K562 (cell line): ENCODE results near the gene PRSS57. TPM values are rescaled to one million over a fixed set of nuclear protein-coding genes. Genes with fewer than 3 reads are reported as not detected.

Experiments used
- CC2D1A ChIP-seq: fragments of 450-650 bp; IDR thresholded peaks from 2 replicates; pipeline ENCODE4 v1.6.1; 2017; ENCODE audit warnings: mild to moderate bottlenecking
- CHD2 ChIP-seq: IDR thresholded peaks from 2 replicates; pipeline ENCODE4 v1.6.1; 2011; ENCODE audit warnings: low read depth, low read length
- EP300 ChIP-seq: IDR thresholded peaks from 2 replicates; pipeline ENCODE4 v1.6.1; 2012; ENCODE audit warnings: low read length, improper control_type of control experiment
- ZNF197 ChIP-seq: fragments of 200-800 bp; sonication (Bioruptor generic); IDR thresholded peaks from 2 replicates; pipeline ENCODE4 v1.6.1; 2016; ENCODE audit warnings: low read depth, missing genetic modification characterization, missing compliant biosample characterization
- polyA plus RNA-seq, 8 experiments: library from polyadenylated mRNA; depleted of rRNA in 4 of 8; stranded (reverse) in 5 of 8; unstranded in 3 of 8; fragments of >200 nt; fragmentation: Nextera tagmentation in 2 of 8; fragmentation: Illumina TruSeq in 1 of 8; extraction: Ambion mirVana in 2 of 8; extraction: Trizol in 1 of 8; gene quantifications; 2 replicates each; pipeline versions ENCODE4 v1.2.1 to v1.2.3, GENCODE V29; 2011 to 2014; ENCODE audit warnings: inconsistent platforms in 1 of 8, missing spikeins in 1 of 8
- total RNA-seq, 7 experiments: library from RNA; depleted of rRNA in 6 of 7; stranded (reverse); fragments of >200 nt in 6 of 7; fragmentation: Illumina TruSeq in 2 of 7; extraction: Trizol in 2 of 7; gene quantifications; 2 replicates each; pipeline versions ENCODE4 v1.2.1 to v1.2.3, GENCODE V29; 2011 to 2021; ENCODE audit warnings: low replicate concordance in 1 of 7
- TF ChIP-seq, protein P1 (sequence below), 2 experiments: IDR thresholded peaks; 2 replicates each; pipeline ENCODE4 v1.6.1; 2011; ENCODE audit warnings: borderline replicate concordance in 1 of 2, control low read depth in 1 of 2, low read depth in 1 of 2, low read length in 1 of 2, mild to moderate bottlenecking in 1 of 2, mixed read lengths in 1 of 2, moderate library complexity in 1 of 2; ENCODE audit not compliant: insufficient read depth in 1 of 2, insufficient read length in 1 of 2, poor library complexity in 1 of 2, severe bottlenecking in 1 of 2; ENCODE audit errors: extremely low read depth in 1 of 2
- TF ChIP-seq, protein P2 (sequence below), 2 experiments: fragments of 450-650 bp in 1 of 2; IDR thresholded peaks; 2 replicates each; pipeline ENCODE4 v1.6.1; 2011 to 2017; ENCODE audit warnings: low read depth in 2 of 2, antibody characterized with exemption in 1 of 2, borderline replicate concordance in 1 of 2, low read length in 1 of 2, mild to moderate bottlenecking in 1 of 2, mixed read lengths in 1 of 2; ENCODE audit not compliant: control insufficient read depth in 1 of 2
- TF ChIP-seq, protein P3 (sequence below): sonication (generic); formaldehyde crosslinking; IDR thresholded peaks from 2 replicates; pipeline ENCODE4 v1.5.0; 2020; ENCODE audit warnings: missing genetic modification reagents
- TF ChIP-seq, protein P4 (sequence below): fragments of 450-650 bp; conservative IDR thresholded peaks from 2 replicates; pipeline ENCODE4 v1.6.1; 2016; ENCODE audit warnings: missing genetic modification characterization, low read depth, mild to moderate bottlenecking, missing compliant biosample characterization, moderate library complexity
- TF ChIP-seq, protein P5 (sequence below): fragments of 250-450 bp; sonication (Bioruptor Pico); IDR thresholded peaks from 2 replicates; pipeline ENCODE4 v1.4.0; 2020; ENCODE audit warnings: mild to moderate bottlenecking
- TF ChIP-seq, protein P6 (sequence below): fragments of 450-650 bp; IDR thresholded peaks from 2 replicates; pipeline ENCODE4 v1.6.1; 2016; ENCODE audit warnings: missing biosample characterization, missing genetic modification characterization

PRSS57 gene
- total and polyA plus RNA-seq, 9 of the 15 experiments (the other 6 are each of a cell fraction or from before 2014, with no cell fraction given), result 0.06 to 2.5 (median 1.3) TPM; not detected in 3

DNA sequence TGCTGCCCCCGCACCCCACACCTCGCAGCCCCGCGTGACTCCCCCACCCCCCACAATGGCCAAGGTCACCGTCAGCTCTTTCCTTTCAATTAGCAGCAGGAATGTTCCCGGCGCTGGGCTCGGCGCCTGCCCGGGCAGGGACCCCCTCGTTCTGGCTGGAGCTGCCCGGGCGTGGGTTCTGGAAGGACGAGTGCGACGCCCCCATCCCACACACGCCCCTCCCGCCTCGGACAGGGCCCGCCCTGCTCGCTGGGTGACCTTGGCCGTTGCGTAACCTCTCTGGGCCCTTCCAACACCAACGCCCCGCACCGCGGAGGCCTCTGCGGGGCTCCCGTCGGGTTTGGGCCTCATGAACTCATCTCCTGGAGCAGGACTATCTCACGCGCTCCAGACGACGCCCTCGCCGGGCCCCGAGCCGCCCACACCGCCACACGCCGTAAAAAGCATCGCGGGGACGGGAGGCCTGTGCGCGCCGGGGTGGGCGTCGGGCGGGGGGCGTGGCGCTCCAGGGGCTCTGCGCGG, 23.8 kb upstream of the PRSS57 start (continued):
- TF ChIP-seq, protein P1, sequence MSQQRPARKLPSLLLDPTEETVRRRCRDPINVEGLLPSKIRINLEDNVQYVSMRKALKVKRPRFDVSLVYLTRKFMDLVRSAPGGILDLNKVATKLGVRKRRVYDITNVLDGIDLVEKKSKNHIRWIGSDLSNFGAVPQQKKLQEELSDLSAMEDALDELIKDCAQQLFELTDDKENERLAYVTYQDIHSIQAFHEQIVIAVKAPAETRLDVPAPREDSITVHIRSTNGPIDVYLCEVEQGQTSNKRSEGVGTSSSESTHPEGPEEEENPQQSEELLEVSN (IDR thresholded peaks at IDR 0.05; ENCODE audit: borderline replicate concordance in 1 of 2, extremely low read depth in 1 of 2, insufficient read depth in 1 of 2, insufficient read length in 1 of 2, low read depth in 1 of 2, low read length in 1 of 2, poor library complexity in 1 of 2, severe bottlenecking in 1 of 2), result peak in 1 of 2 experiments; percentile 69
- TF ChIP-seq EP300 (no peak), ZNF197 (CRISPR knock-in tag) (no peak), CHD2 (no peak), CC2D1A (no peak)
- TF ChIP-seq, protein P2, sequence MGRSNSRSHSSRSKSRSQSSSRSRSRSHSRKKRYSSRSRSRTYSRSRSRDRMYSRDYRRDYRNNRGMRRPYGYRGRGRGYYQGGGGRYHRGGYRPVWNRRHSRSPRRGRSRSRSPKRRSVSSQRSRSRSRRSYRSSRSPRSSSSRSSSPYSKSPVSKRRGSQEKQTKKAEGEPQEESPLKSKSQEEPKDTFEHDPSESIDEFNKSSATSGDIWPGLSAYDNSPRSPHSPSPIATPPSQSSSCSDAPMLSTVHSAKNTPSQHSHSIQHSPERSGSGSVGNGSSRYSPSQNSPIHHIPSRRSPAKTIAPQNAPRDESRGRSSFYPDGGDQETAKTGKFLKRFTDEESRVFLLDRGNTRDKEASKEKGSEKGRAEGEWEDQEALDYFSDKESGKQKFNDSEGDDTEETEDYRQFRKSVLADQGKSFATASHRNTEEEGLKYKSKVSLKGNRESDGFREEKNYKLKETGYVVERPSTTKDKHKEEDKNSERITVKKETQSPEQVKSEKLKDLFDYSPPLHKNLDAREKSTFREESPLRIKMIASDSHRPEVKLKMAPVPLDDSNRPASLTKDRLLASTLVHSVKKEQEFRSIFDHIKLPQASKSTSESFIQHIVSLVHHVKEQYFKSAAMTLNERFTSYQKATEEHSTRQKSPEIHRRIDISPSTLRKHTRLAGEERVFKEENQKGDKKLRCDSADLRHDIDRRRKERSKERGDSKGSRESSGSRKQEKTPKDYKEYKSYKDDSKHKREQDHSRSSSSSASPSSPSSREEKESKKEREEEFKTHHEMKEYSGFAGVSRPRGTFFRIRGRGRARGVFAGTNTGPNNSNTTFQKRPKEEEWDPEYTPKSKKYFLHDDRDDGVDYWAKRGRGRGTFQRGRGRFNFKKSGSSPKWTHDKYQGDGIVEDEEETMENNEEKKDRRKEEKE (IDR thresholded peaks at IDR 0.05; ENCODE audit: borderline replicate concordance in 1 of 2, control insufficient read depth in 1 of 2, low read depth in 2 of 2, low read length in 1 of 2), result no peak
- TF ChIP-seq, protein P3, sequence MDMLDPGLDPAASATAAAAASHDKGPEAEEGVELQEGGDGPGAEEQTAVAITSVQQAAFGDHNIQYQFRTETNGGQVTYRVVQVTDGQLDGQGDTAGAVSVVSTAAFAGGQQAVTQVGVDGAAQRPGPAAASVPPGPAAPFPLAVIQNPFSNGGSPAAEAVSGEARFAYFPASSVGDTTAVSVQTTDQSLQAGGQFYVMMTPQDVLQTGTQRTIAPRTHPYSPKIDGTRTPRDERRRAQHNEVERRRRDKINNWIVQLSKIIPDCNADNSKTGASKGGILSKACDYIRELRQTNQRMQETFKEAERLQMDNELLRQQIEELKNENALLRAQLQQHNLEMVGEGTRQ (CRISPR knock-in tag), result no peak
- TF ChIP-seq, protein P4, sequence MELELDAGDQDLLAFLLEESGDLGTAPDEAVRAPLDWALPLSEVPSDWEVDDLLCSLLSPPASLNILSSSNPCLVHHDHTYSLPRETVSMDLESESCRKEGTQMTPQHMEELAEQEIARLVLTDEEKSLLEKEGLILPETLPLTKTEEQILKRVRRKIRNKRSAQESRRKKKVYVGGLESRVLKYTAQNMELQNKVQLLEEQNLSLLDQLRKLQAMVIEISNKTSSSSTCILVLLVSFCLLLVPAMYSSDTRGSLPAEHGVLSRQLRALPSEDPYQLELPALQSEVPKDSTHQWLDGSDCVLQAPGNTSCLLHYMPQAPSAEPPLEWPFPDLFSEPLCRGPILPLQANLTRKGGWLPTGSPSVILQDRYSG (tag), result no peak
- TF ChIP-seq, protein P5, sequence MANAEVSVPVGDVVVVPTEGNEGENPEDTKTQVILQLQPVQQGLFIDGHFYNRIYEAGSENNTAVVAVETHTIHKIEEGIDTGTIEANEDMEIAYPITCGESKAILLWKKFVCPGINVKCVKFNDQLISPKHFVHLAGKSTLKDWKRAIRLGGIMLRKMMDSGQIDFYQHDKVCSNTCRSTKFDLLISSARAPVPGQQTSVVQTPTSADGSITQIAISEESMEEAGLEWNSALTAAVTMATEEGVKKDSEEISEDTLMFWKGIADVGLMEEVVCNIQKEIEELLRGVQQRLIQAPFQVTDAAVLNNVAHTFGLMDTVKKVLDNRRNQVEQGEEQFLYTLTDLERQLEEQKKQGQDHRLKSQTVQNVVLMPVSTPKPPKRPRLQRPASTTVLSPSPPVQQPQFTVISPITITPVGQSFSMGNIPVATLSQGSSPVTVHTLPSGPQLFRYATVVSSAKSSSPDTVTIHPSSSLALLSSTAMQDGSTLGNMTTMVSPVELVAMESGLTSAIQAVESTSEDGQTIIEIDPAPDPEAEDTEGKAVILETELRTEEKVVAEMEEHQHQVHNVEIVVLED (CRISPR knock-in tag), result no peak
- TF ChIP-seq, protein P6, sequence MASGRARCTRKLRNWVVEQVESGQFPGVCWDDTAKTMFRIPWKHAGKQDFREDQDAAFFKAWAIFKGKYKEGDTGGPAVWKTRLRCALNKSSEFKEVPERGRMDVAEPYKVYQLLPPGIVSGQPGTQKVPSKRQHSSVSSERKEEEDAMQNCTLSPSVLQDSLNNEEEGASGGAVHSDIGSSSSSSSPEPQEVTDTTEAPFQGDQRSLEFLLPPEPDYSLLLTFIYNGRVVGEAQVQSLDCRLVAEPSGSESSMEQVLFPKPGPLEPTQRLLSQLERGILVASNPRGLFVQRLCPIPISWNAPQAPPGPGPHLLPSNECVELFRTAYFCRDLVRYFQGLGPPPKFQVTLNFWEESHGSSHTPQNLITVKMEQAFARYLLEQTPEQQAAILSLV (tag), result no peak
